Measurements from ENCODE around the gene PRPF8.

DNA sequence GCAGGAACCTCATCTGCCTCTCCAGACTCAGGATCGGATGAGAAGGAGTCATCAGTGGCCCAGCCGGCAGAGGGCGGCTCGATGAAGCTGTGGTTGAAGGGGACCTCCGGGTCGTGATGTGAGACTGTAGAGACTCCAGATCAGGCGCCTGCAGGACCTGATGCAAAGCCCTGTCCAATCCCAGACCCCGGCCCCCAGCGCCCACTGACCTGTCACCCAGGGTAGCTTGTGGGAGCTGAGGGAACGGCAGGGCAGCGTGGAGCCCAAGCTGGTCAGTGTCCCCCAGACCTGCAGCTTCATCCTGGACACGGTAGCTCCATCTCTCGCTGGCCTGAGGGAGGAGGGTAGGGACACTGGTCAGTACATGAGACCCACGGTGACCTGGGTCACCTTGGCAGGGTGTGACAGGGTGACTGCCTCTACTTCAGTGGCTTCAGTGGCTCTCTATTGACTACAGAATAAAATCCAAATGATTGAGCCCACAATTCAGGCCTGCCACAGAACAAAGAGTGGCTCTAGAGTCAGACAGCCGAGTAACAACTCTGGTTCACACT, 47.9 kb downstream of the PRPF8 start:
- TF ChIP-seq, protein P1, sequence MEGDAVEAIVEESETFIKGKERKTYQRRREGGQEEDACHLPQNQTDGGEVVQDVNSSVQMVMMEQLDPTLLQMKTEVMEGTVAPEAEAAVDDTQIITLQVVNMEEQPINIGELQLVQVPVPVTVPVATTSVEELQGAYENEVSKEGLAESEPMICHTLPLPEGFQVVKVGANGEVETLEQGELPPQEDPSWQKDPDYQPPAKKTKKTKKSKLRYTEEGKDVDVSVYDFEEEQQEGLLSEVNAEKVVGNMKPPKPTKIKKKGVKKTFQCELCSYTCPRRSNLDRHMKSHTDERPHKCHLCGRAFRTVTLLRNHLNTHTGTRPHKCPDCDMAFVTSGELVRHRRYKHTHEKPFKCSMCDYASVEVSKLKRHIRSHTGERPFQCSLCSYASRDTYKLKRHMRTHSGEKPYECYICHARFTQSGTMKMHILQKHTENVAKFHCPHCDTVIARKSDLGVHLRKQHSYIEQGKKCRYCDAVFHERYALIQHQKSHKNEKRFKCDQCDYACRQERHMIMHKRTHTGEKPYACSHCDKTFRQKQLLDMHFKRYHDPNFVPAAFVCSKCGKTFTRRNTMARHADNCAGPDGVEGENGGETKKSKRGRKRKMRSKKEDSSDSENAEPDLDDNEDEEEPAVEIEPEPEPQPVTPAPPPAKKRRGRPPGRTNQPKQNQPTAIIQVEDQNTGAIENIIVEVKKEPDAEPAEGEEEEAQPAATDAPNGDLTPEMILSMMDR (IDR thresholded peaks at IDR 0.05): no peak
- no peak for TF ChIP-seq POLR2A (IDR thresholded peaks at IDR 0.05)
